K562 (cell line): ENCODE results near the gene GRK1. TPM values are rescaled to one million over a fixed set of nuclear protein-coding genes. Genes with fewer than 3 reads are reported as not detected.

Experiments
- ATAC-seq: fragments of 200-7000 bp; cut with Tn5 transposase; 3 replicates; pipeline ENCODE4 v1.9.1; 2020; ENCODE audit warnings: moderate library complexity
- BruUV-seq: library from RNA; stranded (reverse); fragments of 400-500 nt; replicated peaks from 2 replicates; lab custom pipeline; 2021; lab: Mats Ljungman, UMichigan
- CTCF ChIA-PET: fragments of 300-600 bp; formaldehyde crosslinking; extraction: SDS; loops from one replicate; lab custom pipeline; 2021; ENCODE audit warnings: low intra/inter-chr PET ratio; lab: Yijun Ruan, JAX
- POLR2A ChIA-PET: fragments of 300-600, 350-650 bp; sonication (Branson Sonifier 250); formaldehyde crosslinking; extraction: SDS; loops from one replicate; lab custom pipeline; 2021; ENCODE audit warnings: antibody characterized with exemption, inconsistent platforms; lab: Yijun Ruan, JAX
- DNase-seq, 4 experiments: peaks; one replicate each; pipeline versions ENCODE4 v3.0.0 to v3.0.0-alpha.2; 2011 to 2018; ENCODE audit warnings: low spot score in 3 of 4, mixed read lengths in 3 of 4; ENCODE audit errors: extremely low read depth in 1 of 4
- FAIRE-seq: peaks from 2 replicates; lab custom pipeline; 2011; peaks lifted over from hg19 to GRCh38; lab: Jason Lieb, UNC
- H2AFZ ChIP-seq: 2 replicates; pipeline ENCODE4 v1.6.0; 2011; ENCODE audit warnings: low read depth, low read length, control low read depth, inconsistent platforms
- H3K27ac ChIP-seq: fragments of 200-600 bp; 3 replicates; pipeline ENCODE4 v1.8.0; 2011; ENCODE audit warnings: low read depth, mild to moderate bottlenecking, control low read depth, inconsistent platforms, low read length, moderate library complexity, mixed read lengths; ENCODE audit errors: extremely low read depth
- H3K27me3 ChIP-seq, 2 experiments: fragments of 300-600 bp in 1 of 2; 2 replicates in 1 of 2; 3 replicates in 1 of 2; pipeline versions ENCODE4 v1.6.0 to v1.8.0; 2011; ENCODE audit warnings: inconsistent platforms in 2 of 2, low read length in 2 of 2, mild to moderate bottlenecking in 1 of 2, mixed read lengths in 1 of 2, moderate library complexity in 1 of 2; ENCODE audit not compliant: control insufficient read depth in 2 of 2, insufficient read depth in 2 of 2
- H3K36me3 ChIP-seq: fragments of 300-600 bp; 3 replicates; pipeline ENCODE4 v1.8.0; 2011; ENCODE audit warnings: mild to moderate bottlenecking, low read length, inconsistent platforms; ENCODE audit not compliant: control insufficient read depth, insufficient read depth
- H3K4me1 ChIP-seq, 2 experiments: fragments of 200-600 bp in 1 of 2; replicated peaks in 1 of 2; 2 replicates in 1 of 2; 3 replicates in 1 of 2; pipeline versions ENCODE4 v1.5.1 to v1.8.0; 2011; ENCODE audit warnings: inconsistent platforms in 2 of 2, low read length in 2 of 2, mild to moderate bottlenecking in 1 of 2, mixed read lengths in 1 of 2, moderate library complexity in 1 of 2; ENCODE audit not compliant: control insufficient read depth in 2 of 2, insufficient read depth in 2 of 2
- H3K4me2 ChIP-seq: 2 replicates; pipeline ENCODE4 v1.6.1; 2011; ENCODE audit warnings: low read length, control low read depth, inconsistent platforms, mixed read lengths; ENCODE audit not compliant: insufficient read depth
- H3K4me3 ChIP-seq: fragments of 200-600 bp; sonication (generic), shearing (Covaris generic); 2 replicates; pipeline ENCODE4 v1.5.1; 2016; ENCODE audit warnings: control low read depth, inconsistent platforms
- H3K79me2 ChIP-seq: fragments of 200-600 bp; 3 replicates; pipeline ENCODE4 v1.8.0; 2011; ENCODE audit warnings: low read length, inconsistent platforms; ENCODE audit not compliant: control insufficient read depth, insufficient read depth
- H3K9ac ChIP-seq, 2 experiments: 2 replicates each; pipeline versions ENCODE4 v1.6.0 to v1.6.1; 2011; ENCODE audit warnings: low read depth in 2 of 2, low read length in 2 of 2, control low read depth in 1 of 2, inconsistent platforms in 1 of 2, mild to moderate bottlenecking in 1 of 2, mixed read lengths in 1 of 2; ENCODE audit not compliant: insufficient read depth in 1 of 2
- H3K9me1 ChIP-seq: one replicate; pipeline ENCODE4 v1.6.0; 2011; ENCODE audit warnings: inconsistent platforms, mild to moderate bottlenecking, low read length, moderate library complexity; ENCODE audit not compliant: control insufficient read depth, insufficient read depth
- H3K9me3 ChIP-seq: replicated peaks from 2 replicates; pipeline ENCODE4 v1.5.1; 2011; ENCODE audit warnings: low read depth, low read length, inconsistent platforms; ENCODE audit not compliant: control insufficient read depth, insufficient read depth
- H4K20me1 ChIP-seq: replicated peaks from 2 replicates; pipeline ENCODE4 v1.6.1; 2011; ENCODE audit warnings: low read length, inconsistent platforms, mixed read lengths; ENCODE audit not compliant: control insufficient read depth, insufficient read depth
- BCOR ChIP-seq: fragments of 450-650 bp; IDR thresholded peaks from 2 replicates; pipeline ENCODE4 v1.6.1; 2016
- HMG20B ChIP-seq: fragments of 250-450 bp; sonication (Bioruptor Pico); IDR thresholded peaks from 2 replicates; pipeline ENCODE4 v1.5.0; 2021; ENCODE audit warnings: mild to moderate bottlenecking
- RAD51 ChIP-seq: fragments of 450-650 bp; IDR thresholded peaks from 2 replicates; pipeline ENCODE4 v1.7.1; 2016; ENCODE audit warnings: low read depth, mild to moderate bottlenecking, borderline replicate concordance
- TBP ChIP-seq: optimal IDR thresholded peaks from 2 replicates; pipeline ENCODE3; 2011; ENCODE audit warnings: low read depth, low read length, improper control_type of control experiment
- U2AF2 ChIP-seq: fragments of 200-400 bp; formaldehyde crosslinking; optimal IDR thresholded peaks from 2 replicates; pipeline ENCODE3; 2017; ENCODE audit warnings: low read depth, mild to moderate bottlenecking, low read length
- ZKSCAN3 ChIP-seq: fragments of 250-450 bp; sonication (Bioruptor Pico); IDR thresholded peaks from 2 replicates; pipeline ENCODE4 v1.4.0; 2020
- ZNF644 ChIP-seq: fragments of 200-800 bp; sonication (Bioruptor generic); IDR thresholded peaks from 2 replicates; pipeline ENCODE4 v1.6.1; 2016; ENCODE audit warnings: low read depth, missing genetic modification characterization, missing compliant biosample characterization
- WGBS: fragments of 100-300 bp; shearing (Covaris generic); methylation state at CpG from one replicate; pipeline ENCODE4 v1.1.6; 2016; ENCODE audit warnings: low coverage, mixed read lengths; ENCODE audit not compliant: insufficient coverage; ENCODE audit errors: missing lambda C conversion rate; 5-methylcytosine and 5-hydroxymethylcytosine counted together
- in situ Hi-C: fragments of 300-500 bp; cut with MboI; formaldehyde crosslinking; loops from 4 replicates; pipeline ENCODE4 v1.15.0; 2018; ENCODE audit warnings: inconsistent platforms, mixed read lengths
- intact Hi-C: fragments of 100-400 bp; cut with micrococcal nuclease; formaldehyde crosslinking; loops from 2 replicates; pipeline ENCODE4 v1.14.2; 2022
- polyA plus RNA-seq, 8 experiments: library from polyadenylated mRNA; depleted of rRNA in 4 of 8; stranded (reverse) in 5 of 8; unstranded in 3 of 8; fragments of >200 nt; fragmentation: Nextera tagmentation in 2 of 8; fragmentation: Illumina TruSeq in 1 of 8; extraction: Ambion mirVana in 2 of 8; extraction: Trizol in 1 of 8; gene quantifications; 2 replicates each; pipeline versions ENCODE4 v1.2.1 to v1.2.3, GENCODE V29; 2011 to 2014; ENCODE audit warnings: inconsistent platforms in 1 of 8, missing spikeins in 1 of 8
- total RNA-seq, 7 experiments: library from RNA; depleted of rRNA in 6 of 7; stranded (reverse); fragments of >200 nt in 6 of 7; fragmentation: Illumina TruSeq in 2 of 7; extraction: Trizol in 2 of 7; gene quantifications; 2 replicates each; pipeline versions ENCODE4 v1.2.1 to v1.2.3, GENCODE V29; 2011 to 2021; ENCODE audit warnings: low replicate concordance in 1 of 7
- TF ChIP-seq, protein P1 (sequence below), 2 experiments: IDR thresholded peaks in 1 of 2; conservative IDR thresholded peaks in 1 of 2; 2 replicates each; pipeline ENCODE4 v1.6.1; 2016; ENCODE audit warnings: low read depth in 2 of 2, mild to moderate bottlenecking in 1 of 2, missing compliant biosample characterization in 1 of 2, missing genetic modification characterization in 1 of 2, moderate library complexity in 1 of 2
- TF ChIP-seq, protein P2 (sequence below): fragments of 450-650 bp; IDR thresholded peaks from 2 replicates; pipeline ENCODE4 v1.7.1; 2018; ENCODE audit warnings: mild to moderate bottlenecking, low read depth; ENCODE audit not compliant: partially characterized antibody
- TF ChIP-seq, protein P3 (sequence below): fragments of 450-650 bp; IDR thresholded peaks from 2 replicates; pipeline ENCODE4 v1.6.1; 2017; ENCODE audit warnings: mild to moderate bottlenecking, moderate library complexity

Gene GRK1
- total and polyA plus RNA-seq, 9 of the 15 experiments (the other 6 are each of a cell fraction or from before 2014, with no cell fraction given): 0.09 TPM; not detected in 8

DNA sequence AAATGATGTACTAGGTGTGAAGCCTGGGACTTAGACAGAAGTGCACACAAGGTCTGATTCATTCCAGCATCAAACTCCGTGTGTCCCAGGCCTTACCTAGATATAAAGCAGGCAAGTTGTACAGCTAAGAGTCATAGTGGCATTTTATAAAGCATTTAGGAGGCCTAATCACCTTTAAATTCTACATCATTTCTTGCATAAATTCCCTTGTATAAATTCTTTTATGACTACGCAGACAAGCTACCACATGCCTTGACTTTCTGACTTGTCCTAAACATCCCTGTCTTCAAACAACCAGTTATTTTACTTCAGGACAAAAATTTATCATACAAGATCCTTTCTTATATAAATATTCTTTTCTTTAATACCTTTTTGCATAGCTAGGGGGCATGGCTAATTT, 114.6 kb downstream of the GRK1 start:
- TF ChIP-seq RAD51 (no peak), BCOR (no peak), U2AF2 (no peak), ZKSCAN3 (CRISPR knock-in tag) (no peak), HMG20B (CRISPR knock-in tag) (no peak), ZNF644 (tag) (no peak), TBP (no peak)
- TF ChIP-seq, protein P1, sequence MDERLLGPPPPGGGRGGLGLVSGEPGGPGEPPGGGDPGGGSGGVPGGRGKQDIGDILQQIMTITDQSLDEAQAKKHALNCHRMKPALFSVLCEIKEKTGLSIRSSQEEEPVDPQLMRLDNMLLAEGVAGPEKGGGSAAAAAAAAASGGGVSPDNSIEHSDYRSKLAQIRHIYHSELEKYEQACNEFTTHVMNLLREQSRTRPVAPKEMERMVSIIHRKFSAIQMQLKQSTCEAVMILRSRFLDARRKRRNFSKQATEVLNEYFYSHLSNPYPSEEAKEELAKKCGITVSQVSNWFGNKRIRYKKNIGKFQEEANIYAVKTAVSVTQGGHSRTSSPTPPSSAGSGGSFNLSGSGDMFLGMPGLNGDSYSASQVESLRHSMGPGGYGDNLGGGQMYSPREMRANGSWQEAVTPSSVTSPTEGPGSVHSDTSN (CRISPR knock-in tag; IDR thresholded peaks at IDR 0.05; ENCODE audit: low read depth): no peak
- TF ChIP-seq, protein P1 (tag; conservative IDR thresholded peaks at IDR 0.05; ENCODE audit: low read depth): no peak
- TF ChIP-seq, protein P2, sequence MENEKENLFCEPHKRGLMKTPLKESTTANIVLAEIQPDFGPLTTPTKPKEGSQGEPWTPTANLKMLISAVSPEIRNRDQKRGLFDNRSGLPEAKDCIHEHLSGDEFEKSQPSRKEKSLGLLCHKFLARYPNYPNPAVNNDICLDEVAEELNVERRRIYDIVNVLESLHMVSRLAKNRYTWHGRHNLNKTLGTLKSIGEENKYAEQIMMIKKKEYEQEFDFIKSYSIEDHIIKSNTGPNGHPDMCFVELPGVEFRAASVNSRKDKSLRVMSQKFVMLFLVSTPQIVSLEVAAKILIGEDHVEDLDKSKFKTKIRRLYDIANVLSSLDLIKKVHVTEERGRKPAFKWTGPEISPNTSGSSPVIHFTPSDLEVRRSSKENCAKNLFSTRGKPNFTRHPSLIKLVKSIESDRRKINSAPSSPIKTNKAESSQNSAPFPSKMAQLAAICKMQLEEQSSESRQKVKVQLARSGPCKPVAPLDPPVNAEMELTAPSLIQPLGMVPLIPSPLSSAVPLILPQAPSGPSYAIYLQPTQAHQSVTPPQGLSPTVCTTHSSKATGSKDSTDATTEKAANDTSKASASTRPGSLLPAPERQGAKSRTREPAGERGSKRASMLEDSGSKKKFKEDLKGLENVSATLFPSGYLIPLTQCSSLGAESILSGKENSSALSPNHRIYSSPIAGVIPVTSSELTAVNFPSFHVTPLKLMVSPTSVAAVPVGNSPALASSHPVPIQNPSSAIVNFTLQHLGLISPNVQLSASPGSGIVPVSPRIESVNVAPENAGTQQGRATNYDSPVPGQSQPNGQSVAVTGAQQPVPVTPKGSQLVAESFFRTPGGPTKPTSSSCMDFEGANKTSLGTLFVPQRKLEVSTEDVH: no peak
- TF ChIP-seq, protein P3, sequence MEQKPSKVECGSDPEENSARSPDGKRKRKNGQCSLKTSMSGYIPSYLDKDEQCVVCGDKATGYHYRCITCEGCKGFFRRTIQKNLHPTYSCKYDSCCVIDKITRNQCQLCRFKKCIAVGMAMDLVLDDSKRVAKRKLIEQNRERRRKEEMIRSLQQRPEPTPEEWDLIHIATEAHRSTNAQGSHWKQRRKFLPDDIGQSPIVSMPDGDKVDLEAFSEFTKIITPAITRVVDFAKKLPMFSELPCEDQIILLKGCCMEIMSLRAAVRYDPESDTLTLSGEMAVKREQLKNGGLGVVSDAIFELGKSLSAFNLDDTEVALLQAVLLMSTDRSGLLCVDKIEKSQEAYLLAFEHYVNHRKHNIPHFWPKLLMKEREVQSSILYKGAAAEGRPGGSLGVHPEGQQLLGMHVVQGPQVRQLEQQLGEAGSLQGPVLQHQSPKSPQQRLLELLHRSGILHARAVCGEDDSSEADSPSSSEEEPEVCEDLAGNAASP: no peak
- ATAC-seq (no peak), DNase-seq (no peak), FAIRE-seq (no peak)
- no peaks in the 10 kb centered on the region; a peak in 1 of 5 replicates for H3K4me1 ChIP-seq
- ChIA-PET CTCF (no interaction called here), POLR2A (no interaction called here)
- no peak overlapping the region for H3K9ac ChIP-seq
- intact Hi-C loops: no loop called here
- no peaks in the 10 kb centered on the region for H3K9me1 ChIP-seq
- H3K27ac ChIP-seq: no peak overlapping the region
- H2AFZ ChIP-seq: no peak overlapping the region
- no peak overlapping the region for H3K4me3 ChIP-seq
- H4K20me1 ChIP-seq: no peaks in the 10 kb centered on the region; the same call in 1 of the 2 replicates
- no peaks in the 10 kb centered on the region for H3K79me2 ChIP-seq
- H3K36me3 ChIP-seq: no peaks in the 10 kb centered on the region
- peaks cover 3 to 59% of the 10 kb centered on the region in 2 experiments; a peak in 4 of 5 replicates for H3K27me3 ChIP-seq
- 0% methylated on average over 2 of the region's 2 CpGs for WGBS
- no peaks in the 10 kb centered on the region for H3K9me3 ChIP-seq
- H3K4me2 ChIP-seq: no peak overlapping the region
- BruUV-seq: no TSS peak
- in situ Hi-C loops: no loop called here
